ENCODE data around the gene CCR3.

CCR3 gene

DNA sequence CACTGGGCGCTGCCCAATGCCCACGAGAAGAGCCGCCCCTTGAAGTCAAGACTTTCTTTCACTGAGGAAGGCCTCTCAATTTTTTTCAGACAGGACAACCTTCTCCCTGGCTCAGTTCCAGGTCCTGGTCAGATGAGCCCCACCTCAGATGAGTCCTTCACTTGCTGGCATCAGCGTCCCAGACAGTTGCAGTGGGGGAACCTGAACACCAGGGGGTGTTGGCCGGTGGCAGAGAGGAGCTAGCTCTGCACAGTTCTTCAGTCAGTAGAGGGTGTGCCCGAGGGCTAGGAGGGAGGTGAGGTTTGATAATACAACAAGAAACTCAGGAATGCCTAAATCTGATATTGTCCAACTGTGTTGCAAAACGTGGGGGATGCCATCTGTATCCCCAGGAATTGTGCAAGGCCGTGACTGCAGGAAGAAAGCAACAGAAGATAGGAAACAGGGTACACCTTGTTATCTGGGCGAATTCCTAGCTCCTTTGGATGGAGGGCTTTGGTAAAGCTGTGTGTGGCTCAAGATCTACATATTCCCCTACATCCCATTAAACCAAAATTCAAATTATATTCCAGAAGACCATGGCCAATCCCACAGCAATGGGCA lies 34.3 kb downstream of the CCR3 start:
- Histone ChIP-seq H3K9me3 (ENCODE audit: severe bottlenecking) (peaks cover 7% of the 10 kb centered on the region), H3K4me3 (ENCODE audit: severe bottlenecking) (no peak overlapping the region), H3K36me3 (ENCODE audit: low read depth) (no peaks in the 10 kb centered on the region), H3K4me1 (ENCODE audit: insufficient read depth, poor library complexity, severe bottlenecking) (no peaks in the 10 kb centered on the region), H3K27ac (ENCODE audit: poor library complexity, severe bottlenecking) (no peak overlapping the region), H3K27me3 (ENCODE audit: insufficient read depth, poor library complexity, severe bottlenecking) (no peaks in the 10 kb centered on the region)
- ATAC-seq (ENCODE audit: low read depth) = no peak
- peak; percentile 39 for TF ChIP-seq CTCF (IDR thresholded peaks at IDR 0.05; ENCODE audit: poor library complexity, severe bottlenecking)
- no peak for DNase-seq (ENCODE audit: low spot score)

GRCh38 chr3:46277476-46277875 lies 35.2 kb downstream of the CCR3 start:
- no peak for DNase-seq (ENCODE audit: low spot score)
- Histone ChIP-seq H3K4me3 (ENCODE audit: severe bottlenecking) (no peak overlapping the region), H3K27ac (ENCODE audit: poor library complexity, severe bottlenecking) (no peak overlapping the region), H3K27me3 (ENCODE audit: insufficient read depth, poor library complexity, severe bottlenecking) (no peaks in the 10 kb centered on the region), H3K9me3 (ENCODE audit: severe bottlenecking) (peaks cover 7% of the 10 kb centered on the region), H3K4me1 (ENCODE audit: insufficient read depth, poor library complexity, severe bottlenecking) (no peaks in the 10 kb centered on the region), H3K36me3 (ENCODE audit: low read depth) (no peaks in the 10 kb centered on the region)
- ATAC-seq (ENCODE audit: low read depth) = no peak
- TF ChIP-seq CTCF (IDR thresholded peaks at IDR 0.05; ENCODE audit: poor library complexity, severe bottlenecking) = no peak

- H3K36me3 ChIP-seq (ENCODE audit: low read depth) = no peaks in the 10 kb centered on the region
- no peak overlapping the region for H3K27ac ChIP-seq (ENCODE audit: poor library complexity, severe bottlenecking)
- no peak for TF ChIP-seq CTCF (IDR thresholded peaks at IDR 0.05; ENCODE audit: poor library complexity, severe bottlenecking)
- peaks cover 7% of the 10 kb centered on the region for H3K9me3 ChIP-seq (ENCODE audit: severe bottlenecking)
- no peak overlapping the region for H3K4me3 ChIP-seq (ENCODE audit: severe bottlenecking)
- H3K27me3 ChIP-seq (ENCODE audit: insufficient read depth, poor library complexity, severe bottlenecking) = no peaks in the 10 kb centered on the region
- no peaks in the 10 kb centered on the region for H3K4me1 ChIP-seq (ENCODE audit: insufficient read depth, poor library complexity, severe bottlenecking)
- no peak for DNase-seq (ENCODE audit: low spot score)
- no peak for ATAC-seq (ENCODE audit: low read depth)
Measured at GRCh38 chr3:46278816-46279672, 36.8 kb downstream of the CCR3 start.

DNA sequence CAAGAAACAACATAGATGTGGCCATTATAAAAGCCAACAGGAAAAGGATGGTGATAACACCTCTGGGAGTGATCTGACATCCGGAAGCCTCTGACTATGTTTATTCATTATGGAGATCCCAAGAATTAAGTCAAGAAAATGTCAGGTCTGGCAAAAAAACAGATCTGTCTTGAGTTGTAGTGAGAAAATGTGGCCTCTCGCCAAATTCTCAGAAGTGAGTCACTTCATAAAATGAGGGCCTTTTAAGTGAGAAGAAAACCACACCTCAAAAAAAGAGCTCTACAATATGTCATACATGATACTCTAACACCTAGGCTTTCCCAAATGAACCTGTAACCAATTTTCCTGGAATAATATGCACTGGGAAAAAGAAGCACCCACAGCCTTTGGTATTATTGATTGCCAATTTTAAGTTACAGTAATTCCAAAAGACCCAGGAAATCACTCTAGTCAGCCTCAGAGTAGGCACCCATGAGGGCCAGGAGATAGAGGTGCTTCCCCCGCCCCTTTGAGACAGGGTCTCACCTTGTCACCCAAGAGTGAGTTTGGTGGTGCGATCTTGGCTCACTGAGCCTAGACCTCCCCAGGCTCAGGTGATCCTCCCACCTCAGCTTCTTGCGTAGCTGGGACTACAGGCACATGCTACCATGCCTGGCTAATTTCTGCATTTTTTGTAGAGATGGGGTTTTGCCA lies 38.0 kb downstream of the CCR3 start:
- Histone ChIP-seq H3K27ac (ENCODE audit: poor library complexity, severe bottlenecking) (no peak overlapping the region), H3K4me1 (ENCODE audit: insufficient read depth, poor library complexity, severe bottlenecking) (no peaks in the 10 kb centered on the region), H3K27me3 (ENCODE audit: insufficient read depth, poor library complexity, severe bottlenecking) (no peaks in the 10 kb centered on the region), H3K4me3 (ENCODE audit: severe bottlenecking) (no peak overlapping the region), H3K9me3 (ENCODE audit: severe bottlenecking) (peaks cover 7% of the 10 kb centered on the region), H3K36me3 (ENCODE audit: low read depth) (no peaks in the 10 kb centered on the region)
- ATAC-seq (ENCODE audit: low read depth) (peak; percentile 67), DNase-seq (ENCODE audit: low spot score) (no peak)
- no peak for TF ChIP-seq CTCF (IDR thresholded peaks at IDR 0.05; ENCODE audit: poor library complexity, severe bottlenecking)
